GM18511 (cell line): Measurements from ENCODE around the gene SIX3.

Experiments used
- ATAC-seq: cut with Tn5 transposase; IDR thresholded peaks from one replicate; pipeline ENCODE4 v1.9.1; 2021; ENCODE audit warnings: mild to moderate bottlenecking, moderate library complexity; ENCODE audit not compliant: unreplicated experiment

Gene SIX3

DNA sequence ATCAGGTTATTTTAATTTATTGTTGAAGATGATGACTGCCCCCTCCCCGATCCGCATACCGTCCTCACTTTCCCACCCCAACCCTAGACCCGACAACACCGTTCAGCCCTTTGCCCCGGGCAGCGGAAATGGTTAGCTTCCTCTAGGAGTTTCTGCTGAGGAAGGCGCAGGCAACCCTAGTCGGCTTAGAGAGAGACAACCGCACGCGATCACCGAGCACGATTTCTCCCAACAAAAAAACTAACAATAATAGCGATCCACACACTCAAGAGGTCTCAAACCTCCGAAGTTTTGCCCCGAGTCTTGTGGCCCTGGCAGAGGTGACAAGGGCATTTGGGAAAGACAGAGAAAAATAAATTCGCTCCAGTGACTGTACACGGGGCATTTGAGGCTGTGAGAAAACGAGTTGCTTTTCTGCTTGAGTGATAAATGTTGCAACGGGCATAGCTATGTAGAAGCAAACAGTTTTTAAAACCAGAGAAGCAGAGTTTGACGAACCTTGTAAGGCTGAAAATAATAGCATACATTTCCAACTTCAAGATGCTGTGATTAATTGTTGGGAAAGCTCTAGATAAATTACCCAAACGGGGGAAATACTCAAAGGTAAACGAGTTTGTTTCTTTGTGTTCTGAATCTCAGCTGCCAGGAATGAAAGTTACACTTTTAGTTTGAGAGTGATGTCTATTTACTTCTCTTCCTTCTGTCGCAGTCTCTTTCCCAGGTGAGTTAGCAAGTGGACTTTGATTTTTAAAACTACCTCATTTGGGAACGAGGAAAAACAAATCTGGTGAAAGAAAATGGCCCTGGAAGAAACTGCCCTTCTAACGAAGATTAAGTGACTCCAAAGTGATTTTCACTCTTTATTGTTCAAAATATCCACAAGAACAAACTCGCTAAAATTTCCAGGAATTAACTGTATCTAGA lies 11.0 kb upstream of the SIX3 start:
- ATAC-seq: no peak

DNA sequence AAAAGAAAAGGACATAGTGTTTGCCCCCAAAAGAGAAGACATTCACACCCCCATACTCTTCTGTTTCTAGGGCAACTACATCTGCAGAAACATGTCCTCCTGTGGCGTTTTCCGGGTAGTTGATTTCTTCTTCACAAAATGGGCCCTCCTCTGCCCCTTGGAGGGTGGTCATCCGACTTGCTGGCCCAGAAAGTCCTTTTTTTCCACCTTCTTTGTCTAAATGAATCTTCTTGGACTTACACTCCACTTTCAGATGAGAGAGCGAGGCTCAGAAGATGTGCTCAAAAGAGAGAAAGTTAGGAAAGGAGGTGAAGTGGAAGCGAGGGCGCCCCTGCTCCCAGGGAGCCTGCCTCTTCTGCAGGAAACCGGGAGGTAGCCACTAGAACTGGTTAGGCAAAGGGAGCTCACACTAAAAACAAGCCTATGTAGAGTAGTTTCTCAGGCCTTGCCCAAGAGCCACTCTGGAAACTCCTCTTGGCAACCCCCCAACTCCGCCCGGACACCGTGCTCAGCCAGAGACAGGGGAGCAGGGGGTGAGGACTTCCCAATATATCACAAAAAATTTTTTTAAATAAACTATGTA lies 10.2 kb upstream of the SIX3 start:
- ATAC-seq: no peak

DNA sequence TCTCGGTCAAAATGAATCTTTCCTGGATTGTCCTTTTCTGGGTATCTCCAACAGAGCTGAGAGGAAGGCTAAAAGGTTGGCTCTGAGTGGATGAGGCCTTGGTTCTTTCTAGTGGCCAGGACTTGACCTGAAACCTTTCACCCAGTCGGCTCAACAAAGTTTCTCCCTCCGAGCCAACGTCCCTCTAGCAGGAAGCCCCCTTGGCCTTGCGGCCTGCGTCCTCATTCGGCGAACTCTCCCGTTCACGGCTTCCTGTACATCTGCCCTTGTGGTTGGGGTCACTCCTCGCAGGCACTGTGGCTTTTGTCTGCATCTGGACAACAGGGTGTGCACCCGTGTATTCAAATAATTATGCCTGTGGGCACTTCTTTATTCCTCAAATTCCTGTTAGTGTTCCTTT lies 9.4 kb upstream of the SIX3 start:
- ATAC-seq: no peak

DNA sequence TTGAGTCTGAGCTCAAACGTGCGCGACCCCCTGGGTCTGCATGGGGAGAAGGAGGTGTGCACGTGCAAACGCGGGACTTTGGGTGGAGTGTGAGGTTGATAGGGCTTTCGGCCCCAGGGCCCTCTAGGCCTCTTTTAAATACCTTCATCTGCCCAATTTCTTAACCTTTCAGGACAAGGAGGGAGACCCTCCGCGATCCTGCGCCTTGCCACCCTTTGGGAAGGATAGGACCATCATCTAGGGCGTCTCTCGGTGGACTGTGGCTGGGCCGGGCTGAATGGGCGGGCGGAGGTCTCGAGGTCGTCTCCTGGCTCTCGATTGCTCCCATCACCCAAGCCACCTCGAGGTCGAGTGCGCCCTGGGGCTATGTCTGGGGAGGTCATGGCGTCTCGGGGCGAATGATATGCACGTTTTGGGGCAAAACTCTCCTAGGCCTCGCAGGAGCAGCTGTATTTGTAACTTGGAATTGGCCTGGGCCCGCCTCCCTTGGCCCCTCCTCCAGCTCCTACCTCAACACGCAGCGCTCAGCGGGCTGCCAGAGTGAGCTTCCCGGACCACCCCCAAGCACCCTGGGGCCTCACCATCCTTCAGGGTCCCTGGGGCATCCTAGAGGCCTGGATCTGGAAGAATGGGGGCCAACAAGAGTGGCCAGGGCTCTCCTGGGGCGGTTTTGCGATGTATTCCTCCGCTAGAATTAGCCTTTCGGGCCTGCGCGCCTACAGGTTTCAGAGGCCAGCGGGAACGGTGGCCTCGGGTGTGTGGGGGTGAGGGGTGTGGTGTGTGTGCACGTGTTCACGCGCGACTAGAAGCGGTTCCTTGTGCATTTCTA lies 8.7 kb upstream of the SIX3 start:
- ATAC-seq: no peak

DNA sequence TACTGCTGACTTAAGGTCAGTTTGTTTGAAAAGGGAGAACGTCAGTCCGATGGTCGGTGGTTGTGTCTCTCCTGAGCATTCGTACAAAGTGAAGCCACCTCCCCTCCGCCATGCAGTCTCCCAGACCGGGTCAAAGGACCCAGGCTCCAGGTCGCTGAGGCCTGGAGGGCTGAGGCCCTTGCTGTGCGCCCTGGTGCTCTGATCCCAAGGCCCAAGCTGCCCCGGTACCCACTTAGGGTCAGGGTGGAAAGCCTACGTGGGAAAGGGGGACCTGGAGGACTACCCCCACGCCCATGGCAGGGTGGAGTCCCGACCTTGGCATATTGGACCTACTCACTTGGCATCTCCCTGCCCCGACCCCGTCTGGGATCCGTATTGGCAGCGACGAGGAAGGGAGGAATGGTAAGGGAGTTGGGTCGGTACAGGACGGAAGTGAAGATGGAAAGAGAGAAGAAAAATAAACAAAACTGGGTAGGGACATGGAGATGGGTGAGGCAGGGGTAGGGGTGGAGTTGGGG lies 8.0 kb upstream of the SIX3 start:
- ATAC-seq: no peak

DNA sequence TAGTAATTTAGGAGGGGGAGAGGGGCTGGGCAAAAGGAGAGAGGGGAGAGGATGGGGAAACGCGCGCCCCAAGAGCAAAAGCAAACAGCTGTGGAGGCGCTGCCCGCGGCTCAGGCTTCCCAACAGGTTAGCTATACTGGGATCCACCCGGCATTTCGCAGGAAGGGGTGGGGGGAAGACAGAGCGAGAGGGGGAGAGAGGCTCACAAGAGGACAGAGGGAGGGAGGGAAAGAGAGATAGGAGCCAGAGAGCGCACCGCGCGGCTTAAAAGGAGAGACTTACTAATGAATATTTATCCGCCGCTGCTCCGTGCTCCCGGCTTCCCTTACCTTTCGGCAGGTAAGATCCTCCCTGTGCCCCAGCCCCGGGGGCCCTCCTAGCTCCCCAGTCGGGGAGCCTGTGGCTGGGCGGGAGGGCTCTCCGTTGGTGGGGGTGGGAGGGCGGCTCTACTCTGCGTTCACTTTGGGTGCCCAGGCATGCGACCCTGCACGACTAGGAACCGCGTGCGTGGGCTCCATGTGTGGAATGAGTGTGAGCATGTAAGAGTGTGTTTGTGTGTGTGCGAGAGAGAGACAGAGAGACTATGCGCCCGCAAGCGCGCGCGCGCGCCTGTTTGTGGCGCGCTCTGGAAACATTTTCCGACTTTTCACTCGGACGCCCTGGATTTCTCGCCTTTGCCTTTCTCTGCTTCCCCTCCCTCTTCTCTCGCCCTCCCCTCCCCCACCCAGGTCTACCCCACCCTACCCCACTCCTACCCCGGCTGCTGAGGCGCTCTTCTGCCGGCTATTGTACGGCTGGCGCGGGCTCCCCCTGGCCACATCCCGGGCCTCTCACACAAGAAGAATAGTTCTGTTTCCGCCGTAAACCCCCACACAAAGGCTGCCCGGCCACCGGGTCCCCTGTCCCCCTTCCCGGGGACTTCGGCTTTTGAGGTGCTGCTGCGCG lies 7.2 kb upstream of the SIX3 start:
- no peak for ATAC-seq

DNA sequence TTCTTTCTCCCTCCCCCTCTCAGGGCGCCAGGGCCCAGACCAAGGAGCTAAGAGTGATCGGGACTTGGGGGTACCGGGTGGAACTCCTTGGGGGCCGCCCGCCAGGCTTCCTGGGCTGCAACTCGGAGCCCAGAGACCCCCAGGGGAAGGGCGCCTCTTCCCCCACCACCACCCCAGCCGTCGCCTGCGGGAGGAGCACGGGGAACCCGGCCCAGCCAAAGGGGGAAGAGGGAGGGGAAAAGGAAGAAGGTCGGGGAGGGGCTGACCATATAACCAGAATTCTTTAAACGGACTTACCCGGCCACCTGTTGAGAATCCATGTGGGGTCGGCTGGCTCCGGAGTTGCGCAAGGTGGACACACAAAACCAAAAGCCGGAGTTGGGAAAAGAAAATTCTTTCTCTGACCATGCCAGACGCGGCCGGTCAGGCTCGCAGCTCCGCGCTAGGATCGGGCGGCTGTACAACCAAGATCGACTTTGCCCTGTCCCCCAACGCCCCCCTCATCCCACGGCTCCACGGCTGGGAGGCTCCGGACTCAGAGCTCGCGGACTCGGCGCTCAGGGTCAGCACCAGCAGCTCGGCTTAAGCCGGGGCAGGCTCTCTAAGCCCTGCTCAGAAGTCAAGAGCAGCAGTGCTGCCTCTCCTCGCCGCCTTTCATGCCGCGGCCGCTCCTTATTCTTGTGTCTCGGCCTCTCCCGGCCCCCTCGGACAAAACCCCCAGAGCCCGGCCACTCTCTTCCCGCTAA lies 6.3 kb upstream of the SIX3 start:
- ATAC-seq: no peak

DNA sequence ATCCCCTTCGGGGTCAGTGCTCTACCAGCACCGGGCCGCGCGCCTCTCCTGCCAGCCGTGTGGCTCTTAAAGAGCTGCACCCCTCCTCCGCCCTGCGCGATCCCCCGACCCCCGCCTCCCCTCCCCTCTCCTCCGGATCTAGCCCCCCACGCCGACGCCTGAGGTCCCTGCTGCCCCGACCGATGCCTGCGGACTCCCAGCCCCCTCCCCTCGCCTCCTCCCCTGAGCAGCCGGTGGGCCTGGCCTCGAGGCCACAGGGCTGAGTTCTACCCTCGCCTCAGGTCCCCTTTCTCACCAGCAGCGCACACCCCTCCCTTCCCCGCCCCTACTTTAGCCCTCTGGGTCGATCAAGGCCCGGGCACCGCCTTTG lies 5.8 kb upstream of the SIX3 start:
- ATAC-seq: no peak

DNA sequence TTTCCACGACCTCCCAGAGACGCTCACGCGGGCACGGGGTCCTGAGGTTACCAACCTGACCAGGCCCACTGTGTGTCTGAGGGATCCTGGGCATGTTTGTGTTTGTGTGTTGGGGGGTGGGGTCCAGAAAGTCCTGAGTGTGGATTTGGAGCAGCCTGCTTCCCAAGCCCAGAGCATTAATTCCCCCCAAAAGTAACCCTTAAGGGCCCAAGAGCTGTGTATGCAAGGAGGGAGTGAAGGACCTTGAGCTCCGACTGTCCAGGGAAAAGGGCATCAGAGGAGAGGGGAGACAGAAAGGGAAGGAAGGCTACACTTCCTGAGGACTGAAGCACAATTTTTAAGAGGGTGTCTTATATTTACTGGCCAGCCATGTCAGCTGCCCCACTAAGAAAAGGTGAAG lies 5.2 kb upstream of the SIX3 start:
- no peak for ATAC-seq

DNA sequence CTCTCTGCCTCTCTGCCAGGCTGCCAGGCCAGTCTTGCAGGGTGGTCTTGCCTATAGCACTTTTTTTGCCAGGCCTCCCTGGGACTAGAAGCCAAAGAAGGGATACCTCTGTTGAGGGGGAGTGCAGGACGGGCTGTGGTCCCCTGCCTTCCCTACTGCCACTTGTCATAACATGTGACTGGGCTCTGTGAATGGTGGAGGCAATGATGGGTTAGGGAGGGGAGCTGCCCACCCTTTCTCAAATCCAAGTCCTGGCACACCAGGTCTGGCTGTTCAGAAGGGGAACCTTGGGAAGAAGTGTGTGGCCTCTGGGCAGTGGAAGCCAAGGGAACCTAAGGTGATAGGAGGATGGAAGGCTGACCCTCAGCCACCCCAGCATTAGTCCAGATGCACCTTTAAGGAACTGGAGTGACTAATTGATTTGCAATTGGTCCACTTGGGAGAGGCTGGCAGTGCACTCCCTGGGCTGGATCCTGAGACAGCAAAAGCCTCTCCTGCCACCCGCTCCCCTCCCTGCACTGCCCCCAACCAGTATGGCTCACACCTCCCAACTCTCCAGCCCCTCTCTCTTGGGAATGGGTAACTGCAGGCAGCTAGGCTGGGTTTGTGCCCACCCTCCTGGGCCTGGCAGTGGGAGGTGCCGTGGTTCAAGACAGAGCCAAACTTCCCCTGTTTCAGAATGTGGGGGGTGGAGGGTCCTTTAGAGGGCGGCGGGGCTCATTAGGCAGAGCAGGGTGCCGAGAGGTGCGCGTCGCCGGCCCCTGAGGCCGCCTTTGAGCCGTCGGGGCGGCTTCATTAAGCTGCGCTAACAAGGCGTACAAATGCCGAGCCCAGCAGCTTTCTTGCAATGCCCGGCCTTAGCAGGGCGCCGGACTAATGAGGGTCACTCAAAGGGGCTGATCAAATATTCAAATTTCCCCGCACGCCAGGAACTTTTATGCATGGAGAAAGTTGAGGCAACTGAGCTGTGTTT lies 4.5 kb upstream of the SIX3 start:
- ATAC-seq: no peak

DNA sequence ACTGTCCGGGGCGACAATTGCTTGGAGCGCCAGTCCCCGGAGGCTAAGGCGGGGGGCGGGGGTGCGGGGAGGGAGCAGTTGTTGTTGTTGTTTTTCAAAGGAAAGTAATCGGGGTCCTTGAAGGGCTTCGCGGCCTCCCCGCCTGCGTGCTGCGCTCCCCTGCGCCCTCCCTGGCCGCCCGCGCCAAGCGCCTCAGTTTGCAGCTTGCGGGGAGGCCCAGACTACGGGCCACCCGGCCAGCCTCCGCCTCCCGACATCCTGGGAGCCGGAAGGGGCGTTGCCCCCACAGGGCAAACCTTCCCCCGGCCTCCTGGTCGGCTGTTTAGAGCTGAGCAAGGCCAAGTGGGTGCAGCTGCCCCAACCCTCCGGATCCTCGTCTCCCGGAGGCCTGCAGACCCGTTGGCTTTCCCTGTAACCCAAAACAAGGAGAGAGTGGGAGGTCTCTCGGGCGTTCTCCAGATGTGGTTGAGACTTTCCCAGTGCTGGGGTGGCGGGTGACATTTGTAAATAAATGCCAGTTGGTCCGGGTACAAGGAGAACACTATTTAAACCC lies 3.7 kb upstream of the SIX3 start:
- ATAC-seq: no peak

DNA sequence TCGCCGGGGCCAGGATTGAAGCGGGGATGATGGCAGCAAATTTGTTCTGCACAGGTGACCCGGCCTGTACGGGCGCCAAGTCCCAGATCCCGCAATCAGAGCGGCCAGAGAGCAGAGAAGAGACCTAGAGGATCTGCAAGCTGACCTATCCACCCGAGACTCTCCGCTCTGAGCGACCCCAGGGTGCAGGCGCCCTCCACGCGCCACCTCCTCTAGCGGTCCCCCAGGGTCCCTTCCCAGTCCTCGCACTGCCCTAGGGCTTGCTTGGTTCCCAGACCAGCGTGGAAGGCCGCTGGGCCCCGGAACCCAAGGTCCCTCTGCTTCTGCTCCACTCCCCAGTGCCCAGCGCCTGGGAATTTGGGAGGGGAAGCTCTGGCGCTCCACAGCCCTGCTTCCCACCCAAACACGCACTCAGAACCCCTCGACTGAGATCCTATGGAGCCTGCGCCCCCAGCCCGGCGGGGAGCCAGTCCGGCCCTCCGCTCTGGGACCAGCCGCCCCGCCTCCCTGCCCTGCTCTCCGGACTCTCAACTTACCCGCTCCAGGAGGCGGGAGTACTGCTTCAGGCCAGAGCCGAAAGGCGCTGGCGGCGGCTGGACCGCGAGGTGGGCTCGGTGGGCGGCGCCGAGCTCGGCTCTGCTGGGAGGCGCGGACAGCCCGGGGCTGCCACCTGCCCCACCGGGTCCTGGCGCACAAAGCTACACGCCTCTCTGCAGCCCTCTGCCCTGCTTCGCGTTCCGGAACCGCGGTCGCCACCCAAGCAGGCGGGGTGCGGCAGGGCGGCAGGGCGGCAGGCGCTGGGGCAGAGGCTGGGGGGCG lies 3.0 kb upstream of the SIX3 start:
- ATAC-seq: no peak

DNA sequence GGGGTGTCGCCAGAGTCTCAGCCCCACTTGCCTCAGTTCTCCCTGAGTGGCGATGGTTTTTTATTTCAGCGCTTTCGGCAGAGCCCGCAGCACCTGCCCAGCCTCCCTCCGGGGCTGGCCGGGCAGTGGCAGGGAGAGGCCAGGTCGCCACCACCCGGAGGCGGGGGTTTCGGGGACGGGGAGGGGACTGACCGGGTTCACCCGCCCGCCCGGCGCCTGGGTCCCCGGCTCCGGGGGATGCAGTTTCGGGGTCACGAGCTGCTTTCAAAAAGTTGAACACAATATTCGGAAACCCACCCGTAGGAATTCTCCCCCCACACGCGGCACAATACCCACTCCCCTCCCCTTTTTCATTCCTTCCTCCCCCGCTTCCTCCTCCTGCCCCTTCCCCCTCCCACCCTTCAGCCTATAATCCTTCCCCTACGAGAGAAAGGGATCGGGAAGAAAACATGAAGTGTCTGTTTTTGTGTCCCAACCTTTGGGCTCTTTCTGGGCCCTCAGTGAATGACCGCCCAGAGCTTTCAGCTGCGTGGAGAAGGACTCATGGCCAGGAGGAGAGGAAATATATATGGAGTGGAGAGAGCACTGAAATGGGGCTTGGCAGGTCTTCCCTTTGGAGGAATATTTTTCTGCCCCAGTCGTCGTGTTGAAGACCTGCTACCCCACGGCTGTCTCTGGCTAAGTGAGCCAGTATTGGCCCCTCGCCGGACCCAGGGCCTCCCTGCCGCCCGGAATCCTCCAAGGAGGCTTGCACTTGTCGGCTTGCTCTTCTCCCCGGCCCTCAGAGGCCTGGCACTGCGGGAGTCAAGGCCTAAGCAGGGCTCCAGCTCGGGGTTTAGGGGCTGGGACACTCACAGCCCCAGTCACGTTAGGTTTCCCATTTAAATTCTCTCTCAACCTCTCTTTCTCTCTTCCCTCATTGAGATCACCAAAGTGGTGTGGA lies 2.1 kb upstream of the SIX3 start:
- ATAC-seq: no peak

DNA sequence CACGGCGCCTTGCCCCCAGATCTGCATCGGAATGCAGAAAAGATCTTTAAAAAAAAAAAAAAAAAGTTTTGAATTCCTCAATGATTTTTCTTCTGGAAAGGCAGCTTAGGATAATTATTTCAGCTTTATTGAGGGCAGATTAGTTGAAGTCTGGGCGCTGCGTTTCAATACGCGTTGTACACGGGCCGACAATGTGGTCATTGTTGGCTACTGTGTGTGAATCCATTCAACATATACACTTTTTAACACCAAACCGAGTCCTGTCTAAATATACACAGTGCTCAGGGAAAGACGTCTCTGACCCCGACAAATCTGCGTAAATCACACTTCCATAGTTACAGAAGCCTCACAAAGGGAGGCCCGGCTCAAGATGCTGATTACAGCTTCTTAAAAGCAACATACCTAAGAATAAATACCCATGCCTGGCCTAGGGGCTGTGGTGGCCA lies 1.4 kb upstream of the SIX3 start:
- no peak for ATAC-seq

DNA sequence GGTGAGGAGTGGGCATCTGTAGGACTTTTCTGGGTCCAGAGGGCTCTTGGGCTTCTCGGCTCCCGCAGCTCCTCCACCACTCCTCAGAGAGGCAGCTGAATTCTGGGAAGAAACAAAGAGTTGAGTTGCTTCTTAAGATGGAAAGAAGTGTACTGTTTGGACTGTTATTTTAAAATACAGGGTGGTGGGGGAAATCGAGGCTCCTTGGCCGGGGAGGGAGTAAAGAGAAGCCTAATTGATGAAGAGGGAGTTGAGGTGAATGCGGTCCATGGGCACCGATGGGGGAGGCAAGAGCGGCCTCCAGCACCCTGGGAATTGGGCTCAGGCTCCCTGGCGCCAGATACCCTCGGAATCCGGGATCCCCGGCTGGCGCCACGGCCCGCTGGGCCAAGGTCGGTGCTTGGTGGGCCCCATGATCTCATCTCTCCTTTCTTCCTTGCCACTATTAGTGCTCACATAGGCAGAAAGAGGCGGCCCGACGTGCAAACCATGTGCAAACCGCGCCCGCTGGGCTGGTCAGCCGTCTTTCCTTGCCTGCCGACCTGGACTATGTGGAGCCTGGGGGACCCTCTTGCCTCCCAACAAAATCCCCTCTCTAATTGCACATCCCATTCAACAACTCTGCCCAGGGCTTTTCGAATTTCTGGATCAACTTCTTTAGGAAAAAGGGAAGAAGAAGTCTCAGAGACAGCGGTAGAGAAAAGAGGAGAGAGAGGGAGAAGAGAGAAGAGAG lies 604 bp upstream of the SIX3 start:
- no peak for ATAC-seq
